ENCODE data around the gene ANKRD44. TPM values are rescaled to one million over a fixed set of nuclear protein-coding genes. Genes with fewer than 3 reads are reported as not detected.

Gene ANKRD44
- total RNA-seq, 4 donors from 2014 or later, result 22.8 to 69.1 (median 37.5) TPM

DNA sequence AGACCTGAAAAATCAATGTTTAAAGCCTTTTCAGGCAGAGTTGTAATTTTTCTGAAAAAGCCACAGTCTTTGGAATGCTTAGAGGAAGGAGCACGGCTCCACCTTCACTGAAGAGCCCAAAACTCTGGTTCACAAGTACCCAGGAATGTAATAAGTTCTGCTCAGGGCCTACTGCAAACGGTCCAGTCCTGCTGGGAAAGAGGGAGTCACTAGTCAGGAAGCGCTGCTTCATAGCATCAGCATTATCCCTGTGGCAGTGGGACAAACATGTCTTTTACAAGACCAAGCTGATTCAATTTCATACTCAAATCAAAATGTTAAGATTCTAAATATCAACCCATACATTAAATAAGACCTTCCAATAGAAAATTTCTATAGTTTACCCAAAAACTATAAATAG lies 231.2 kb downstream of the ANKRD44 start:
- TF ChIP-seq, protein P1, sequence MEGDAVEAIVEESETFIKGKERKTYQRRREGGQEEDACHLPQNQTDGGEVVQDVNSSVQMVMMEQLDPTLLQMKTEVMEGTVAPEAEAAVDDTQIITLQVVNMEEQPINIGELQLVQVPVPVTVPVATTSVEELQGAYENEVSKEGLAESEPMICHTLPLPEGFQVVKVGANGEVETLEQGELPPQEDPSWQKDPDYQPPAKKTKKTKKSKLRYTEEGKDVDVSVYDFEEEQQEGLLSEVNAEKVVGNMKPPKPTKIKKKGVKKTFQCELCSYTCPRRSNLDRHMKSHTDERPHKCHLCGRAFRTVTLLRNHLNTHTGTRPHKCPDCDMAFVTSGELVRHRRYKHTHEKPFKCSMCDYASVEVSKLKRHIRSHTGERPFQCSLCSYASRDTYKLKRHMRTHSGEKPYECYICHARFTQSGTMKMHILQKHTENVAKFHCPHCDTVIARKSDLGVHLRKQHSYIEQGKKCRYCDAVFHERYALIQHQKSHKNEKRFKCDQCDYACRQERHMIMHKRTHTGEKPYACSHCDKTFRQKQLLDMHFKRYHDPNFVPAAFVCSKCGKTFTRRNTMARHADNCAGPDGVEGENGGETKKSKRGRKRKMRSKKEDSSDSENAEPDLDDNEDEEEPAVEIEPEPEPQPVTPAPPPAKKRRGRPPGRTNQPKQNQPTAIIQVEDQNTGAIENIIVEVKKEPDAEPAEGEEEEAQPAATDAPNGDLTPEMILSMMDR (IDR thresholded peaks at IDR 0.05; ENCODE audit: low read depth), result no peak

DNA sequence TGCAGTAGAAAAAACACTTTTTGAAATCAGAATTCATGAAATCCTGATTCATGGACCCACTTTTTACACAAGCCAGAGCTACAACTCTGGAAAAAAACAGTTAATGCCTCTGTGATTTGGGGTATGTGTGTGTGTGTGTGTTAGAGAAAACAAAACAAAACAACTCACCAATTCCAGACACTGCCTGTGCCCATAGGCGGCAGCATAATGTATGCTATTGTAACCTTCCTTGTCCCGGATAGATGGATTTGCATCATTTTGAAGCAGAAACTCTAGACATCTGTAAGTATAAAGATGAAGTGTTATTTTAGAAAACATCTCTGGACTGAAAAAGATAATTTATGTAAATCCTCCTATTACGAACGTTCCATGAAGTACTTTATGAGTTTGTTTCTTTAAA lies 232.0 kb downstream of the ANKRD44 start:
- TF ChIP-seq, protein P1 (IDR thresholded peaks at IDR 0.05; ENCODE audit: low read depth), result no peak

DNA sequence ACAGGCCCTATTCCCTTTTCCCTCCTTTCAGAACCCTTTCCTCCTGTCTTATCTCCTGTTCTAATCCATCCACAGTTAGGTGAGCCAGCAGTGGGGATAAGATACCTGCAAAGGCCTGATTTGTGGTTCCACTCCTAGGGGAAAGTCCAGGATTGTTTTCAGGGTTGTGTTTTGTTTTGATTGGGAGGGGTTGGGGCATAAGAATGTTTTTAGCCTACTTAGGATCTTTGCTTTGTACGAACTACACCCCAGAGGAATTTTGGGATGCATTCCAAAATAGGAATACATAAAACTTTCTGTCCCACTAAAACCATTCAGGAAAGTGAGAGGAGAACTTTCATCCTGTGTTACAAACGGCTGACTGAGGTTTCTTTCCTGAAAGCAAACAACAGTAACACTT lies 233.2 kb downstream of the ANKRD44 start:
- TF ChIP-seq, protein P1 (IDR thresholded peaks at IDR 0.05; ENCODE audit: low read depth), result no peak

DNA sequence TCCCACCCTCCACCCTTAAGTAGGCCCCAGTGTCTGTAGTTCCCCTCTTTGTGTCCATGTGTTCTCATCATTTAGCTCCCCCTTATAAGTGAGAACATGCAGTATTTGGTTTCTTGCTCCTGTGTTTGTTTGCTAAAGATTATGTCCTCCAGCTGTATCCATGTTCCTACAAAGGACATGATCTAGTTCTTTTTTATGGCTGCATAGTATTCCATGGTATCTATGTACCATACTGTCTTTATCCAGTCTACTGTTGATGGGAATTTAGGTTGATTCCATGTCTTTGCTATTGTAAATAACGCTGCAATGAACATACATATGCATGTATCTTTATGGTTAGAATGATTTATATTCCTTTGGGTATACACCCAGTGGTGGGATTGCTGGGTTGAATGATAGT lies 233.9 kb downstream of the ANKRD44 start:
- TF ChIP-seq, protein P1 (IDR thresholded peaks at IDR 0.05; ENCODE audit: low read depth), result no peak

DNA sequence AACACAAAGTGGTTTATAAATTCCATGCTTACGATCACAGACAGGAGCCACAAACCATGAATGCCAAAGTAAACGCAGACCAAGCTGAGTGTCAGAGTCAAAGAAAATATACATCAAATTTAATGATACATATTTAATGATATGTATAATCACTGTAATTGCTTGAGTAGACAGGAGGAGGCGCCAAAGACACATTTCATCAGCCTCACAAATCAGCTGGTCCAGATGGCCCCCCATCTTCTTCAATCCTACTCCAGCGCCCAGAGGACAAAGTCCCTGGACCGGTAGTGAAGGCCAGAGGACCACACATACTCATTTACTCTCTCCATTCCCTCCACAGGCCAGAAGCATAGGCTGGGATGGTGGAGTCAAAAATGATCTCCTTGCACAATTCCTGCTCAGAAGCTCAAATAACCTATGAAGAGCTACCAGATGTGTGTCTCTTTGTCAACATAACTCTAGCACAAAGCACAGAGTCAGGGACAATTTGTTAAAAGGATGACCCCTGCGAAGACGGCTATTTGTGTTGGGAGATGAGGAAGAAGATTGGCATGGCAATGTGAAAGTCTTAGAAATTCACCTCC lies 234.7 kb downstream of the ANKRD44 start:
- TF ChIP-seq, protein P1 (IDR thresholded peaks at IDR 0.05; ENCODE audit: low read depth), result no peak

DNA sequence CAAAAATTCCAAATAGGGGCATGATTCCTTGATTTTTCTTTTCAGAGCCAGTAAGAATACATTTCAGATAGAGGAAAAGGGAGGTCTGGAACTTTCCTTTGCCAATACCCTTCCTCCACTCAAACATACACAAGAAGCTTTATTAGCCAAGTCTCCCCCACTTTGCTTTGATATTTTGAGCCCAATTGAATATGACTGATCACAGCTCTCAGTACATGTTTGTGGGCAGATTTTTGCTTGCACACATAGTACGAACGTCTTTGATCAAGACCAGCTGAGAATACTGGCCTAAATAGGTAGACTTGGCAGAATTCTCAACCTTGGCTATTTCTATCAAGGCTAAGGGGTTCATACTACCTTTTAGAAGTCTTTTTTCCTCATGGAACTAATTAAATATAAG lies 235.3 kb downstream of the ANKRD44 start:
- TF ChIP-seq, protein P1 (IDR thresholded peaks at IDR 0.05; ENCODE audit: low read depth), result no peak

DNA sequence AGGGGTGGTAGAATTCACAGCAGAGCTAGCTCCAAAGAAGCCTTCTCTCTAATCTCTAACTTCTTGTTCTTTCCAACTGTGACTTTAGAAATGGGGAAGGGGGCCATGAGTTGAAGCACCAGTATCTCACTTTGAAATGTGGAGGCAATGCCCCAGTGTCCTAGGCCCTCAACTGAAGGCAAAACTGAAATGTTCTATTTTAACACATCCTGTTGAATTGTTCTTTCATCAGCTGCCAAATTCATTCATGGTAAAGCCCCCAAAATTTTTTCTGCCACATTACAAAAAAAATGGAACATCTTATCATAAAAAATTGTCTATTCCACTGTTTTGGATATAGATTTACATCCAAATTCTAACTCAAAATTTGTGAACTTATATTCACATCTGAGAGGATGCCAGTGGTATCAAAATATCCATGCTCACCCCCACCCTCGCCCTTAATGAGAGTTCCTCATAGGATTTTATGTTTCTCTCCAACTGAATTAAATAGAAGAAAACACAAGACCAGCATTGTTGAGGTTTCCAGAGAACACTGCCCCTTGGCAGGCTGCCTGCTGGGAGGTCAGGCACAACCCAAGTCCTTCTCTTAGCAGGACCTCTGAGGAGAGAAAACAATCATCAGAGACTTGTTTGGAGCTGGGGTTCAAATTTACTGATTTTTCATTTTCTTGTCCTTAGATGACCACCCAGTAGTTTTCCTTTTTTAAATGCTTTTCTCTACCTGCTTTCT lies 236.7 kb downstream of the ANKRD44 start:
- TF ChIP-seq, protein P1 (IDR thresholded peaks at IDR 0.05; ENCODE audit: low read depth), result no peak
